Hepatocyte (in vitro differentiated cells): ENCODE results near the gene SSB. TPM values are rescaled to one million over a fixed set of nuclear protein-coding genes. Genes with fewer than 3 reads are reported as not detected.
A peak's percentile ranks its signal among the peaks of the same experiment; 100 is the strongest.
"Not testable (repeated sequence)": the region's sequence is repeated elsewhere in the genome, so short reads cannot be mapped to it uniquely, and the experiment has no call there.

ENCODE experiments used
- DNase-seq: peaks from one replicate; pipeline ENCODE4 v3.0.0-alpha.2; 2016; ENCODE audit warnings: low spot score
- H2AFZ ChIP-seq: fragments of 200-600 bp; sonication (generic); 2 replicates; pipeline ENCODE4 v1.6.0; 2016; ENCODE audit warnings: antibody characterized with exemption, mild to moderate bottlenecking
- H3K27ac ChIP-seq: fragments of 200-600 bp; sonication (generic); 2 replicates; pipeline ENCODE4 v1.5.1; 2016; ENCODE audit warnings: mild to moderate bottlenecking
- H3K27me3 ChIP-seq: fragments of 200-600 bp; sonication (generic); 2 replicates; pipeline ENCODE4 v1.6.1; 2016
- H3K36me3 ChIP-seq: fragments of 200-600 bp; sonication (generic); replicated peaks from 2 replicates; pipeline ENCODE4 v1.5.1; 2016; ENCODE audit warnings: low read depth; ENCODE audit not compliant: insufficient read depth
- H3K4me1 ChIP-seq: fragments of 200-600 bp; sonication (generic); 2 replicates; pipeline ENCODE4 v1.5.1; 2016; ENCODE audit warnings: mild to moderate bottlenecking, moderate library complexity; ENCODE audit not compliant: insufficient read depth
- H3K4me2 ChIP-seq: fragments of 200-600 bp; sonication (generic); 2 replicates; pipeline ENCODE4 v1.6.0; 2016
- H3K4me3 ChIP-seq: fragments of 200-600 bp; sonication (generic); 2 replicates; pipeline ENCODE4 v1.5.1; 2016; ENCODE audit warnings: mild to moderate bottlenecking
- H3K79me2 ChIP-seq: fragments of 200-600 bp; sonication (generic); 2 replicates; pipeline ENCODE4 v1.6.0; 2017; ENCODE audit warnings: mild to moderate bottlenecking
- H3K9me2 ChIP-seq: fragments of 200-600 bp; sonication (generic); replicated peaks from 2 replicates; pipeline ENCODE4 v1.6.0; 2017; ENCODE audit warnings: mild to moderate bottlenecking; ENCODE audit not compliant: insufficient read depth
- H3K9me3 ChIP-seq: fragments of 200-600 bp; sonication (generic); 2 replicates; pipeline ENCODE4 v1.5.1; 2016; ENCODE audit warnings: low read depth, mild to moderate bottlenecking
- H4K20me1 ChIP-seq: fragments of 200-600 bp; sonication (generic); 2 replicates; pipeline ENCODE4 v1.6.0; 2016; ENCODE audit warnings: mild to moderate bottlenecking; ENCODE audit not compliant: insufficient read depth, poor library complexity, severe bottlenecking
- CTCF ChIP-seq: fragments of 200-600 bp; sonication (generic); IDR thresholded peaks from 2 replicates; pipeline ENCODE4 v1.5.1; 2016; ENCODE audit warnings: antibody characterized with exemption, mild to moderate bottlenecking; ENCODE audit not compliant: poor library complexity
- EZH2 ChIP-seq: fragments of 200-600 bp; sonication (generic); IDR thresholded peaks from 2 replicates; pipeline ENCODE4 v1.6.1; 2016; ENCODE audit warnings: antibody characterized with exemption, mild to moderate bottlenecking, borderline replicate concordance
- EZH2phosphoT487 ChIP-seq: fragments of 200-600 bp; sonication (generic); IDR thresholded peaks from one replicate; pipeline ENCODE4 v1.6.1; 2018; ENCODE audit warnings: antibody characterized with exemption, mild to moderate bottlenecking, low read depth, moderate library complexity; ENCODE audit not compliant: unreplicated experiment, severe bottlenecking
- WGBS: methylation state at CpG from one replicate; pipeline ENCODE4 v1.1.6; 2016; ENCODE audit warnings: low lambda C conversion rate; ENCODE audit errors: missing lambda C conversion rate; 5-methylcytosine and 5-hydroxymethylcytosine counted together
- polyA plus RNA-seq: library from polyadenylated mRNA; unstranded; fragments of >200 nt; fragmentation: Nextera tagmentation; extraction: Ambion mirVana; gene quantifications from 2 replicates; pipeline ENCODE4 v1.2.1, GENCODE V29; 2016
- total RNA-seq: library from RNA; depleted of rRNA; stranded (reverse); fragments of >200 nt; gene quantifications from 2 replicates; pipeline ENCODE4 v1.2.3, GENCODE V29; 2014

Gene SSB
- total and polyA plus RNA-seq, 2 experiments from 2014 or later, result 143 to 176 TPM

GRCh38 chr2:169808221-169808620, 9.6 kb downstream of the SSB start:
- peaks cover 19% of the 10 kb centered on the region for H3K79me2 ChIP-seq
- no peak for DNase-seq
- H3K9me2 ChIP-seq, result no peaks in the 10 kb centered on the region
- no peaks in the 10 kb centered on the region for H3K27me3 ChIP-seq
- no peak overlapping the region for H2AFZ ChIP-seq
- no peaks in the 10 kb centered on the region for H3K9me3 ChIP-seq
- H3K4me3 ChIP-seq, result no peak overlapping the region
- H3K27ac ChIP-seq, result no peak overlapping the region
- peaks cover 5% of the 10 kb centered on the region for H4K20me1 ChIP-seq
- TF ChIP-seq CTCF (no peak), EZH2 (no peak), EZH2phosphoT487 (no peak)
- H3K4me2 ChIP-seq, result no peak overlapping the region
- H3K4me1 ChIP-seq, result no peaks in the 10 kb centered on the region
- WGBS, result 83% methylated on average over 4 of the region's 4 CpGs
- H3K36me3 ChIP-seq, result no peaks in the 10 kb centered on the region

- no peak overlapping the region for H3K27ac ChIP-seq
- no peak overlapping the region for H2AFZ ChIP-seq
- H4K20me1 ChIP-seq, result no peaks in the 10 kb centered on the region
- no peak overlapping the region for H3K4me3 ChIP-seq
- TF ChIP-seq CTCF (no peak), EZH2phosphoT487 (no peak), EZH2 (no peak)
- no peaks in the 10 kb centered on the region for H3K9me2 ChIP-seq
- no peaks in the 10 kb centered on the region for H3K27me3 ChIP-seq
- peaks cover 19% of the 10 kb centered on the region for H3K79me2 ChIP-seq
- no peaks in the 10 kb centered on the region for H3K9me3 ChIP-seq
- H3K4me1 ChIP-seq, result no peaks in the 10 kb centered on the region
- DNase-seq, result no peak
- 59% methylated on average over 1 of the region's 1 CpG for WGBS
- H3K36me3 ChIP-seq, result no peaks in the 10 kb centered on the region
- H3K4me2 ChIP-seq, result no peak overlapping the region
Measured at GRCh38 chr2:169815849-169816248, 17.2 kb downstream of the SSB start.

- not testable (repeated sequence) for H3K27ac ChIP-seq, H3K27me3 ChIP-seq, H4K20me1 ChIP-seq, H3K4me3 ChIP-seq, H3K36me3 ChIP-seq, H3K9me3 ChIP-seq, H3K4me2 ChIP-seq, DNase-seq, H2AFZ ChIP-seq, H3K4me1 ChIP-seq, H3K9me2 ChIP-seq
- H3K79me2 ChIP-seq, result peaks cover 28% of the 10 kb centered on the region
Measured at GRCh38 chr2:169816961-169817360, 18.3 kb downstream of the SSB start.

- H3K27me3 ChIP-seq, H3K27ac ChIP-seq, H3K36me3 ChIP-seq, H4K20me1 ChIP-seq, H3K9me3 ChIP-seq, H2AFZ ChIP-seq, H3K4me1 ChIP-seq, H3K9me2 ChIP-seq, H3K4me2 ChIP-seq, DNase-seq, H3K4me3 ChIP-seq: not testable (repeated sequence)
- WGBS, result 99% methylated on average over 6 of the region's 6 CpGs
- peaks cover 31% of the 10 kb centered on the region for H3K79me2 ChIP-seq
Measured at GRCh38 chr2:169817369-169817768, 18.7 kb downstream of the SSB start.

GRCh38 chr2:169818241-169818640, 19.6 kb downstream of the SSB start:
- TF ChIP-seq CTCF, result no peak
- TF ChIP-seq EZH2phosphoT487, result no peak
- no peak for TF ChIP-seq EZH2
- Histone ChIP-seq H3K4me1 (peaks cover under 1% of the 10 kb centered on the region), H3K27ac (peak overlapping the region; percentile 10), H3K9me2 (no peaks in the 10 kb centered on the region), H3K9me3 (no peaks in the 10 kb centered on the region), H3K27me3 (no peaks in the 10 kb centered on the region), H4K20me1 (no peaks in the 10 kb centered on the region), H3K36me3 (no peaks in the 10 kb centered on the region), H3K4me3 (no peak overlapping the region), H3K79me2 (peaks cover 39% of the 10 kb centered on the region), H2AFZ (no peak overlapping the region), H3K4me2 (no peak overlapping the region)
- DNase-seq, result no peak
